IMR-90 (cell line): ENCODE data around the gene AKIRIN2. TPM values are rescaled to one million over a fixed set of nuclear protein-coding genes. Genes with fewer than 3 reads are reported as not detected.

ENCODE experiments used
- ATAC-seq: fragments of 200-7000 bp; cut with Tn5 transposase; 2 replicates; pipeline ENCODE4 v1.9.1; 2020; ENCODE audit warnings: low read depth, mild to moderate bottlenecking, moderate library complexity
- BruUV-seq: library from RNA; stranded (reverse); fragments of 400-500 nt; replicated peaks from 2 replicates; lab custom pipeline; 2021; lab: Mats Ljungman, UMichigan
- CTCF ChIA-PET: fragments of 300-600 bp; formaldehyde crosslinking; extraction: SDS; loops from one replicate; lab custom pipeline; 2021; ENCODE audit warnings: antibody characterized with exemption; lab: Yijun Ruan, JAX
- POLR2A ChIA-PET: fragments of 300-600 bp; sonication (Branson Sonifier 250); formaldehyde crosslinking; loops from one replicate; lab custom pipeline; 2022; ENCODE audit warnings: antibody characterized with exemption; ENCODE audit not compliant: unreplicated experiment; lab: Charles Lee
- DNase-seq: peaks from one replicate; pipeline ENCODE4 v3.0.0; 2013
- H2AFZ ChIP-seq: replicated peaks from 2 replicates; pipeline ENCODE3; 2013; ENCODE audit warnings: low read length, mild to moderate bottlenecking; ENCODE audit not compliant: poor library complexity
- H2AK5ac ChIP-seq: 2 replicates; pipeline ENCODE4 v1.6.1; 2013; ENCODE audit warnings: low read depth, low read length, inconsistent platforms
- H2AK9ac ChIP-seq: replicated peaks from 2 replicates; pipeline ENCODE3; 2013; ENCODE audit warnings: mild to moderate bottlenecking, low read depth, low read length, moderate library complexity; ENCODE audit not compliant: poor library complexity
- H2BK120ac ChIP-seq: 2 replicates; pipeline ENCODE4 v1.6.1; 2013; ENCODE audit warnings: low read depth, low read length, inconsistent platforms
- H2BK15ac ChIP-seq: 3 replicates; pipeline ENCODE4 v1.6.1; 2013; ENCODE audit warnings: low read depth, low read length, inconsistent platforms
- H2BK20ac ChIP-seq: 2 replicates; pipeline ENCODE4 v1.6.1; 2013; ENCODE audit warnings: low read depth, mild to moderate bottlenecking, inconsistent platforms, low read length, moderate library complexity
- H2BK5ac ChIP-seq: 2 replicates; pipeline ENCODE4 v1.6.1; 2013; ENCODE audit warnings: mild to moderate bottlenecking, low read depth, low read length, inconsistent platforms; ENCODE audit not compliant: poor library complexity, severe bottlenecking
- H3K14ac ChIP-seq: replicated peaks from 2 replicates; pipeline ENCODE4 v1.6.1; 2013; ENCODE audit warnings: low read depth, low read length, inconsistent platforms
- H3K18ac ChIP-seq: 2 replicates; pipeline ENCODE4 v1.6.1; 2013; ENCODE audit warnings: low read depth, low read length, control low read depth
- H3K23ac ChIP-seq: 2 replicates; pipeline ENCODE4 v1.6.1; 2013; ENCODE audit warnings: low read depth, low read length, inconsistent platforms
- H3K27ac ChIP-seq: 2 replicates; pipeline ENCODE4 v1.5.1; 2013; ENCODE audit warnings: mild to moderate bottlenecking, control low read depth, low read length; ENCODE audit not compliant: insufficient read depth
- H3K27me3 ChIP-seq: 2 replicates; pipeline ENCODE4 v1.6.1; 2013; ENCODE audit warnings: low read length; ENCODE audit not compliant: control insufficient read depth, insufficient read depth
- H3K36me3 ChIP-seq: 2 replicates; pipeline ENCODE4 v1.6.1; 2013; ENCODE audit warnings: low read length, mixed read lengths; ENCODE audit not compliant: control insufficient read depth, insufficient read depth
- H3K4ac ChIP-seq: 2 replicates; pipeline ENCODE4 v1.6.1; 2013; ENCODE audit warnings: low read depth, low read length, inconsistent platforms
- H3K4me1 ChIP-seq: 2 replicates; pipeline ENCODE4 v1.6.1; 2013; ENCODE audit warnings: low read length, mixed read lengths; ENCODE audit not compliant: control insufficient read depth, insufficient read depth
- H3K4me2 ChIP-seq: 2 replicates; pipeline ENCODE4 v1.6.1; 2013; ENCODE audit warnings: low read depth, mild to moderate bottlenecking, control low read depth, low read length, moderate library complexity
- H3K4me3 ChIP-seq: 2 replicates; pipeline ENCODE4 v1.5.1; 2013; ENCODE audit warnings: low read depth, mild to moderate bottlenecking, control low read depth, low read length, moderate library complexity; ENCODE audit not compliant: insufficient read depth
- H3K56ac ChIP-seq: 2 replicates; pipeline ENCODE4 v1.6.1; 2013; ENCODE audit warnings: low read length, inconsistent platforms; ENCODE audit not compliant: insufficient read depth; ENCODE audit errors: extremely low read depth
- H3K79me1 ChIP-seq, 2 experiments: 2 replicates each; pipeline ENCODE4 v1.6.1; 2013; ENCODE audit warnings: low read length in 2 of 2, inconsistent platforms in 1 of 2, low read depth in 1 of 2
- H3K9ac ChIP-seq: 2 replicates; pipeline ENCODE4 v1.6.1; 2013; ENCODE audit warnings: low read depth, low read length, control low read depth
- H3K9me1 ChIP-seq: 2 replicates; pipeline ENCODE4 v1.6.1; 2013; ENCODE audit warnings: low read length, inconsistent platforms; ENCODE audit not compliant: insufficient read depth
- H3K9me3 ChIP-seq: 2 replicates; pipeline ENCODE4 v1.6.1; 2013; ENCODE audit warnings: low read length; ENCODE audit not compliant: control insufficient read depth, insufficient read depth
- H4K20me1 ChIP-seq: 2 replicates; pipeline ENCODE4 v1.6.1; 2013; ENCODE audit warnings: low read length, inconsistent platforms; ENCODE audit not compliant: insufficient read depth
- H4K5ac ChIP-seq: 2 replicates; pipeline ENCODE4 v1.6.1; 2013; ENCODE audit warnings: mild to moderate bottlenecking, low read depth, low read length, control low read depth
- H4K8ac ChIP-seq, 2 experiments: 2 replicates each; pipeline ENCODE4 v1.6.1; 2013; ENCODE audit warnings: low read depth in 2 of 2, low read length in 2 of 2, control low read depth in 1 of 2, inconsistent platforms in 1 of 2
- H4K91ac ChIP-seq: 2 replicates; pipeline ENCODE4 v1.6.1; 2013; ENCODE audit warnings: low read depth, low read length, inconsistent platforms; ENCODE audit not compliant: insufficient read depth
- CEBPB ChIP-seq: IDR thresholded peaks from 2 replicates; pipeline ENCODE4 v1.6.1; 2012; ENCODE audit warnings: low read depth, low read length, improper control_type of control experiment
- MAFK ChIP-seq: IDR thresholded peaks from 2 replicates; pipeline ENCODE4 v1.6.1; 2012; ENCODE audit warnings: low read depth, low read length, improper control_type of control experiment
- WGBS, 2 experiments: methylation state at CpG; one replicate each; pipeline versions ENCODE4 v1.1.5 to v1.1.7; 2013; ENCODE audit warnings: missing lambda C conversion rate in 2 of 2; ENCODE audit not compliant: insufficient read length in 1 of 2; ENCODE audit errors: extremely low coverage in 2 of 2; 5-methylcytosine and 5-hydroxymethylcytosine counted together
- dilution Hi-C: fragments of 300-500 bp; cut with HindIII; formaldehyde crosslinking; loops from one replicate; pipeline ENCODE4 v1.14.3; 2018; ENCODE audit warnings: low sequenced_read_pairs; ENCODE audit not compliant: unreplicated experiment
- in situ Hi-C: fragments of 300-500 bp; cut with MboI; formaldehyde crosslinking; loops from 3 replicates; pipeline ENCODE4 v1.14.3; 2019; ENCODE audit warnings: low sequenced_read_pairs, inconsistent platforms, mixed read lengths
- intact Hi-C: fragments of 100-400 bp; cut with micrococcal nuclease; formaldehyde crosslinking; loops from 2 replicates; pipeline ENCODE4 v1.10.0; 2022
- polyA plus RNA-seq, 3 experiments: library from polyadenylated mRNA; depleted of rRNA; stranded (reverse); fragments of >200 nt; gene quantifications; 2 replicates each; pipeline ENCODE4 v1.2.3, GENCODE V29; 2012; ENCODE audit warnings: low replicate concordance in 1 of 3
- total RNA-seq: library from RNA; depleted of rRNA; stranded (reverse); fragments of >200 nt; gene quantifications from 2 replicates; pipeline ENCODE4 v1.2.3, GENCODE V29; 2012

The AKIRIN2 gene
- total and polyA plus RNA-seq, 2 of the 4 experiments (the other 2 are of a cell fraction): 7.9 to 26.6 TPM

GRCh38 chr6:87661016-87661415 is 41.0 kb downstream of the AKIRIN2 start:
- Histone ChIP-seq H2AFZ (no peak overlapping the region), H3K36me3 (peaks cover 2% of the 10 kb centered on the region; the same call in 1 of the 2 replicates), H2AK9ac (no peak overlapping the region), H2BK5ac (peak overlapping the region; percentile 87), H3K4ac (peak overlapping the region; percentile 48; the same call in 1 of the 2 replicates), H3K9me3 (no peaks in the 10 kb centered on the region), H3K79me1 (peaks cover 2 to 19% of the 10 kb centered on the region in 2 experiments; a peak in 3 of 4 replicates), H4K91ac (peak overlapping the region; percentile 8; the same call in 1 of the 2 replicates), H4K20me1 (no peaks in the 10 kb centered on the region), H3K27ac (peak overlapping the region; percentile 74; the same call in 1 of the 2 replicates), H3K18ac (peak overlapping the region; percentile 94; the same call in 1 of the 2 replicates), H2AK5ac (peak overlapping the region; percentile 20; the same call in 1 of the 2 replicates), H2BK120ac (peak overlapping the region; percentile 72), H3K4me2 (peak overlapping the region; percentile 14; the same call in 1 of the 2 replicates), H3K14ac (peak overlapping the region; percentile 34), H3K9me1 (peaks cover 15% of the 10 kb centered on the region; the same call in 1 of the 2 replicates), H3K56ac (no peak overlapping the region), H2BK20ac (peak overlapping the region; percentile 8; the same call in 1 of the 2 replicates), H3K27me3 (no peaks in the 10 kb centered on the region), H2BK15ac (peak overlapping the region; percentile 56; the same call in 2 of the 3 replicates), H3K9ac (no peak overlapping the region), H3K4me1 (peaks cover 21% of the 10 kb centered on the region), H3K4me3 (no peak overlapping the region), H4K8ac (peak overlapping the region in 1 of 2 experiments; percentile 58; a peak in 2 of 4 replicates), H3K23ac (peak overlapping the region; percentile 55), H4K5ac (no peak overlapping the region; the same call in 1 of the 2 replicates)
- TF ChIP-seq MAFK: no peak
- TF ChIP-seq CEBPB: peak; percentile 82
- intact Hi-C loops: no loop called here
- BruUV-seq: no TSS peak
- POLR2A ChIA-PET: interaction anchor here (0.5 kb wide), 1 partner anchor 1532 kb away, joined by 4 read pairs; no protein-coding TSS in a partner anchor
- ATAC-seq (no peak), DNase-seq (peak; percentile 55)
- CTCF ChIA-PET: interaction anchor here (0.5 to 0.6 kb wide), 2 partner anchors 10 to 39 kb away, joined by 3 to 4 read pairs; no protein-coding TSS in a partner anchor
- no CpG with 5 or more reads among the region's 1 CpG for WGBS, 2 experiments
- dilution Hi-C loops: no loop called here
- in situ Hi-C loops: no loop called here
